Stimulated activated CD8-positive, alpha-beta memory T cell treated with anti-CD3 and anti-CD28 coated beads, Interleukin-15, amount 100 ng/mL, for 4 hours (primary cell): Measurements from ENCODE around the gene PRAMEF25.
"Not testable (repeated sequence)": the region's sequence is repeated elsewhere in the genome, so short reads cannot be mapped to it uniquely, and the experiment has no call there.

ENCODE experiments used
- DNase-seq, 2 donors: peaks; one replicate each; pipeline ENCODE4 v3.0.0-alpha.2; 2020; ENCODE audit warnings: low read depth in 2 of 2

PRAMEF25 gene

DNA sequence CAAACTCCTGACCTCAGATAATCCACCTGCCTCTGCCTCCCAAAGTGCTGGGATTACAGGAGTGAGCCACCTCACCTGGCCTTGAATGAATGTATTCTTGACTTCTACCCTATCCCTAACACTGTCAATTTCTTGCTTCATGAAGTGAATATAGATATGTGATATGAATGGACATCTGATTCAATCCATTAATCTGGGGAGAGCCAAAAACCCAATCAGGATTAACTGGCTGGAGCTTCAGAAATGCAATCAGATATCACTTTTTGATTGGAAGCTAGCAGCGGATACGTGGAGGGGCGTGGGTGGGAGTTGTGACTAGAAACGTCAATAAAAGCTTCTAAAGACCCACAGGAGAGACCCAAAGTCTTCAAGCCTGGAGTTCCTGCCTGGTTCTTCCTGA, at the start of gene PRAMEF25:
PRAMEF25 (plus strand) TSS at position 301 of the 400 bp plus-strand sequence. CDS start 2,920 bp downstream, outside the sequence.
- not testable (repeated sequence) for DNase-seq

DNA sequence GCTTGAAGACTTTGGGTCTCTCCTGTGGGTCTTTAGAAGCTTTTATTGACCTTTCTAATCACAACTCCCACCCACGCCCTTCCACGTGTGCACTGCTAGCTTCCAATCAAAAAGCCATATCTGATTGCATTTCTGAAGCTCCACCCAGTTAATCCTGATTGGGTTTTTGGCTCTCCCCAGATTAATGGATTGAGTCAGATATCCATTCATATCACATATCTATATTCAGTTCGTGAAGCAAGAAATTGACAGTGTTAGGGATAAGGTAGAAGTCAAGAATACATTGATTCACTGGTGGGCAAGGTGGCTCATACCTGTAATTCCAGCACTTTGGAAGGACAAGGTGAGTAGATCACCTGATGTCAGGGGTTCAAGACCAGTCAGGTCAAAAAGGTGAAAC, 14.1 kb upstream of the PRAMEF25 start, which contains the start of gene PRAMEF27:
PRAMEF27 (minus strand) TSS at position 101 of the 400 bp plus-strand sequence. CDS start 2,916 bp downstream, outside the sequence.
- DNase-seq, result not testable (repeated sequence)

DNA sequence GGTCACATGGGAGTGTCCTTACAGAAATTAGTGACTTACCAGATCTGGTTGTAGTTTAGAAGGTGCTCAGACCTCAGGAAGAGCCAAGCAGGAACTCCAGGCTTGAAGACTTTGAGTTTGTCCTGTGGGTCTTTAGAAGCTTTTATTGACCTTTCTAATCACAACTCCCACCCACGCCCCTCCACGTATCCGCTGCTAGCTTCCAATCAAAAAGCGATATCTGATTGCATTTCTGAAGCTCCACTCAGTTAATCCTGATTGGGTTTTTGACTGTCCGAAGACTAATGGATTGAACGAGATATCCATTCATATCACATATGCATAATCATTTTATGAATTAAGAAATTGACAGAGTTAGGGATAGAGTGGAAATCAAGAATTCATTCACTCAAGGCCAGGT, 46.2 kb downstream of the PRAMEF25 start, which contains the start of gene HNRNPCL2:
HNRNPCL2 (minus strand) TSS at position 101 of the 400 bp plus-strand sequence. CDS start 454 bp downstream, outside the sequence.
- DNase-seq, result not testable (repeated sequence)
